ENCODE results near the gene NRXN3. TPM values are rescaled to one million over a fixed set of nuclear protein-coding genes. Genes with fewer than 3 reads are reported as not detected.

The NRXN3 gene
- total and polyA plus RNA-seq, 2 experiments from 2014 or later = 5.7 to 7.1 TPM

DNA sequence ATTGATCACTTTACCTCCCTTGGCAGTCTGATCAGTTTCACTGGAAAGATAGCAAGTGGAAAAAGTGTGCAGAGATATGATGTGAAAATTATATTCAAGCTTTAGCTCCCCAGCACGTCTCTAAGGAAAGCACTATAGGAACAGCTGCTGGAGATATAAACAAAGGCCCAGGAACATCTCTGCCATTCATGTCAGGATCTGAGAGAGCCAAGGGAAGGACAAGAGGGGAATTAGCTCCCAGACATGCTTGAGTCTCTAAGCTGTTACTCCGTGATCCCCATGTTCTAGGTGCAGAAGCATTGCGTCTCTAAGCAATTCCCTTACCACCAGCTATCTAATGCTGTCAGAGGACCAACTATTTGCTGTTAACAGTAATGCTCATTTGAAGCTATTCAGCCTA is 1341.0 kb downstream of the NRXN3 start:
- no peaks in the 10 kb centered on the region for H4K20me1 ChIP-seq (ENCODE audit: insufficient read depth, poor library complexity, severe bottlenecking)
- H3K9me2 ChIP-seq (replicated peaks; ENCODE audit: insufficient read depth) = no peaks in the 10 kb centered on the region
- no peaks in the 10 kb centered on the region for H3K9me3 ChIP-seq (ENCODE audit: low read depth)
- TF ChIP-seq, protein P1, sequence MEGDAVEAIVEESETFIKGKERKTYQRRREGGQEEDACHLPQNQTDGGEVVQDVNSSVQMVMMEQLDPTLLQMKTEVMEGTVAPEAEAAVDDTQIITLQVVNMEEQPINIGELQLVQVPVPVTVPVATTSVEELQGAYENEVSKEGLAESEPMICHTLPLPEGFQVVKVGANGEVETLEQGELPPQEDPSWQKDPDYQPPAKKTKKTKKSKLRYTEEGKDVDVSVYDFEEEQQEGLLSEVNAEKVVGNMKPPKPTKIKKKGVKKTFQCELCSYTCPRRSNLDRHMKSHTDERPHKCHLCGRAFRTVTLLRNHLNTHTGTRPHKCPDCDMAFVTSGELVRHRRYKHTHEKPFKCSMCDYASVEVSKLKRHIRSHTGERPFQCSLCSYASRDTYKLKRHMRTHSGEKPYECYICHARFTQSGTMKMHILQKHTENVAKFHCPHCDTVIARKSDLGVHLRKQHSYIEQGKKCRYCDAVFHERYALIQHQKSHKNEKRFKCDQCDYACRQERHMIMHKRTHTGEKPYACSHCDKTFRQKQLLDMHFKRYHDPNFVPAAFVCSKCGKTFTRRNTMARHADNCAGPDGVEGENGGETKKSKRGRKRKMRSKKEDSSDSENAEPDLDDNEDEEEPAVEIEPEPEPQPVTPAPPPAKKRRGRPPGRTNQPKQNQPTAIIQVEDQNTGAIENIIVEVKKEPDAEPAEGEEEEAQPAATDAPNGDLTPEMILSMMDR (IDR thresholded peaks at IDR 0.05; ENCODE audit: poor library complexity) = no peak
- TF ChIP-seq EZH2phosphoT487 (IDR thresholded peaks at IDR 0.05; ENCODE audit: low read depth, severe bottlenecking, unreplicated experiment) (no peak), EZH2 (IDR thresholded peaks at IDR 0.05; ENCODE audit: borderline replicate concordance) (no peak)
- H3K79me2 ChIP-seq = no peaks in the 10 kb centered on the region
- H3K4me1 ChIP-seq (ENCODE audit: insufficient read depth) = no peaks in the 10 kb centered on the region
- 94% methylated on average over 3 of the region's 3 CpGs for WGBS (ENCODE audit: low lambda C conversion rate, missing lambda C conversion rate)
- no peak overlapping the region for H3K4me2 ChIP-seq
- H3K36me3 ChIP-seq (replicated peaks; ENCODE audit: insufficient read depth, low read depth) = no peaks in the 10 kb centered on the region
- no peak overlapping the region for H2AFZ ChIP-seq
- no peak overlapping the region for H3K27ac ChIP-seq
- H3K27me3 ChIP-seq = no peaks in the 10 kb centered on the region
- DNase-seq (ENCODE audit: low spot score) = no peak
- H3K4me3 ChIP-seq = no peak overlapping the region

DNA sequence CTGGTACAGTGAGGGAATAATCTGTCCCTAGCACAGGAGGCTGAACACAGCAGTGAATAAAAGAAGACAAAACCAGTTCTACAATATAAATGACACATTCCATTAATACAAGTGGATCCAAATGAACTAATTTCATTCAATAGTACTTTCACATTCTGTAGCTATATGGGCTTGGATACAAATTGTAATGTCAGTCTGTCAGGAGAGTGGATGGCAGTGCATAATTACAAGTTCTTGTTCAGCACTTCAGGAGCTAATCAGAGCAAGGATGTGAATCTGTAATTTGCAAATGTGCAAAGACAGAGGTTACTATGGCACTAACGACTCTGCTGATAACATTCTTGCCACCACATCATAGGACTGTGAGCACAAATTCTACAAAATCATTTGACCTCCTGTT is 1343.3 kb downstream of the NRXN3 start:
- Histone ChIP-seq H4K20me1 (ENCODE audit: insufficient read depth, poor library complexity, severe bottlenecking) (no peaks in the 10 kb centered on the region), H3K4me1 (ENCODE audit: insufficient read depth) (no peaks in the 10 kb centered on the region), H3K27ac (no peak overlapping the region), H3K4me2 (no peak overlapping the region), H2AFZ (no peak overlapping the region), H3K36me3 (replicated peaks; ENCODE audit: insufficient read depth, low read depth) (no peaks in the 10 kb centered on the region), H3K27me3 (no peaks in the 10 kb centered on the region), H3K9me2 (replicated peaks; ENCODE audit: insufficient read depth) (no peaks in the 10 kb centered on the region), H3K79me2 (no peaks in the 10 kb centered on the region), H3K9me3 (ENCODE audit: low read depth) (no peaks in the 10 kb centered on the region), H3K4me3 (no peak overlapping the region)
- TF ChIP-seq EZH2 (IDR thresholded peaks at IDR 0.05; ENCODE audit: borderline replicate concordance) (no peak), EZH2phosphoT487 (IDR thresholded peaks at IDR 0.05; ENCODE audit: low read depth, severe bottlenecking, unreplicated experiment) (no peak)
- TF ChIP-seq, protein P1 (IDR thresholded peaks at IDR 0.05; ENCODE audit: poor library complexity) = no peak
- 43% methylated on average over 1 of the region's 1 CpG for WGBS (ENCODE audit: low lambda C conversion rate, missing lambda C conversion rate)
- no peak for DNase-seq (ENCODE audit: low spot score)

DNA sequence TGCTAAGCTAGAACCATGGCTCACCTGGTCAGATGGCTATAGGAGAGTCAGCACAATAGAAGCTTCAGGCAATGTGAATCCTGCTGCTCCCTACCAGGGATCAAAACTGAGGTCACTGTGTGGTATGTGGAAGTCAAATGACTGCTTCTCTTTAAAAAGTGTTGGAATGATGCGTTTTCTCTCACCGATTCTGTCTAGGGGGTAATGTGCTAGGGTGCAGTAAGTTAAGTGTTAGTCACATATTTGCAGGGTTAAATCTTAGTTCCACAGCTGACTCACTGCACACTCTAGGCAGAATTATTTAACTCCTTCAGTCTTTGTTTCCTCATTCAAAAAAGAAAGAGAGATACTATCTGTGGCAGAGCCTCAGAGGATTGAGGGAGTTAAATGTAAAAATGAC is 1344.5 kb downstream of the NRXN3 start:
- Histone ChIP-seq H3K4me2 (peak overlapping the region; percentile 44), H3K36me3 (replicated peaks; ENCODE audit: insufficient read depth, low read depth) (no peaks in the 10 kb centered on the region), H3K27ac (peak overlapping the region; percentile 44), H3K79me2 (no peaks in the 10 kb centered on the region), H3K9me2 (replicated peaks; ENCODE audit: insufficient read depth) (no peaks in the 10 kb centered on the region), H2AFZ (no peak overlapping the region), H3K9me3 (ENCODE audit: low read depth) (no peaks in the 10 kb centered on the region), H3K27me3 (no peaks in the 10 kb centered on the region), H4K20me1 (ENCODE audit: insufficient read depth, poor library complexity, severe bottlenecking) (no peaks in the 10 kb centered on the region), H3K4me3 (no peak overlapping the region), H3K4me1 (ENCODE audit: insufficient read depth) (no peaks in the 10 kb centered on the region)
- WGBS (ENCODE audit: low lambda C conversion rate, missing lambda C conversion rate) = 46% methylated on average over 2 of the region's 2 CpGs
- peak; percentile 5 for DNase-seq (ENCODE audit: low spot score)
- TF ChIP-seq EZH2 (IDR thresholded peaks at IDR 0.05; ENCODE audit: borderline replicate concordance) (no peak), EZH2phosphoT487 (IDR thresholded peaks at IDR 0.05; ENCODE audit: low read depth, severe bottlenecking, unreplicated experiment) (no peak)
- TF ChIP-seq, protein P1 (IDR thresholded peaks at IDR 0.05; ENCODE audit: poor library complexity) = no peak

DNA sequence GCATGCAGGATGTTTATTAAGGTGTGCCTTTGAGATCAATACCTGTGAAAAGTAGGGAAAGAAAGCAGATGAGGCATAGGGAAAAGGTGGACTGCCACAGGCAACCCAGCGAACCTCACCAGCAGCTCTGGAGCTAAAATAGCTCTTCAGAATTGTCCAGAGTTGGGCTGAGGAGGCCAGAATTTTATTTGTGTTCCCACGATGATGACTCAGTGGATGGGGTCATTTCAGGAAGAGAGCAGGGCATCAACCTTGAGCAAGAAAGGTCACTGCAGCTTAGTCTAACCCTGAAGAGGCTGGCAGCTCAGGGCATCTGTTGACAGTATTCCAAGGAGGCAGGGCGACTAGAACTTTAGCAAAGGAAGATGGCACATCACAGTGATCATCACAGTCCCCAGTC is 1345.0 kb downstream of the NRXN3 start:
- Histone ChIP-seq H4K20me1 (ENCODE audit: insufficient read depth, poor library complexity, severe bottlenecking) (no peaks in the 10 kb centered on the region), H3K9me2 (replicated peaks; ENCODE audit: insufficient read depth) (no peaks in the 10 kb centered on the region), H3K9me3 (ENCODE audit: low read depth) (no peaks in the 10 kb centered on the region), H3K4me2 (peak overlapping the region; percentile 44), H3K36me3 (replicated peaks; ENCODE audit: insufficient read depth, low read depth) (no peaks in the 10 kb centered on the region), H3K27ac (peak overlapping the region; percentile 44), H3K27me3 (no peaks in the 10 kb centered on the region), H3K4me3 (no peak overlapping the region), H3K4me1 (ENCODE audit: insufficient read depth) (no peaks in the 10 kb centered on the region), H3K79me2 (no peaks in the 10 kb centered on the region), H2AFZ (no peak overlapping the region)
- WGBS (ENCODE audit: low lambda C conversion rate, missing lambda C conversion rate) = 60% methylated on average over 3 of the region's 3 CpGs
- TF ChIP-seq EZH2phosphoT487 (IDR thresholded peaks at IDR 0.05; ENCODE audit: low read depth, severe bottlenecking, unreplicated experiment) (no peak), EZH2 (IDR thresholded peaks at IDR 0.05; ENCODE audit: borderline replicate concordance) (no peak)
- TF ChIP-seq, protein P1 (IDR thresholded peaks at IDR 0.05; ENCODE audit: poor library complexity) = no peak
- DNase-seq (ENCODE audit: low spot score) = no peak
